ENCODE results near the gene HAP1.
"Not testable (repeated sequence)": the region's sequence is repeated elsewhere in the genome, so short reads cannot be mapped to it uniquely, and the experiment has no call there.

HAP1 gene

DNA sequence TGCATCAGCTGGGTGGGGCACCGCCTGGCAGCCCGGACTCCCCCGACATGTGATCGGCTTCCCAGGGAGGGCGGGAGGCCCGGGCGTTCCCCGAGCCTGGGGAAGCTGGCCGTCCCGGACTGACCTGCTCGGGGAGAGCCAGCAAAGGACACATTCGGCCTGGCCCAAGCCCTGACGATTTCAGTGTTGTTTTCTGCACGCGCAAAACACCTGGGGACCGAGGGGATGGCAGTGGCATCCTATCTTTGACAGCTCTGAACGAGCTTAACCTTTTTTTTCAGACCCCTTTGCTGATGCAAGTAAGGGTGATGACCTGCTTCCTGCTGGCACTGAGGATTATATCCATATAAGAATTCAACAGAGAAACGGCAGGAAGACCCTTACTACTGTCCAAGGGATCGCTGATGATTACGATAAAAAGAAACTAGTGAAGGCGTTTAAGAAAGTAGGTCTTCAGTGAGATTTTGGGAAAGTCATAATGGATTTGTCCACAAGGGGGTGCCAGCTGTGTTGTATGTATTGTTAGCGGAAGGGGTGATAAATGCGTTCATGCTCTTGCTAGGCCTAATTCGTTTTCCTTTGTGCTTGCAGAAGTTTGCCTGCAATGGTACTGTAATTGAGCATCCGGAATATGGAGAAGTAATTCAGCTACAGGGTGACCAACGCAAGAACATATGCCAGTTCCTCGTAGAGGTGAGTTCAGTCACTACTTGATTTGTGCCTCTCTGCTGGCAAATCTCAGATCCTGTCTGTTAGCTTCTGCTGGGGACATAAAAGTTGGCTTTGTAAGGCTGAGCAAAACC is 44.7 kb downstream of the HAP1 start:
- DNase-seq (ENCODE audit: low spot score), result peak; percentile 78

DNA sequence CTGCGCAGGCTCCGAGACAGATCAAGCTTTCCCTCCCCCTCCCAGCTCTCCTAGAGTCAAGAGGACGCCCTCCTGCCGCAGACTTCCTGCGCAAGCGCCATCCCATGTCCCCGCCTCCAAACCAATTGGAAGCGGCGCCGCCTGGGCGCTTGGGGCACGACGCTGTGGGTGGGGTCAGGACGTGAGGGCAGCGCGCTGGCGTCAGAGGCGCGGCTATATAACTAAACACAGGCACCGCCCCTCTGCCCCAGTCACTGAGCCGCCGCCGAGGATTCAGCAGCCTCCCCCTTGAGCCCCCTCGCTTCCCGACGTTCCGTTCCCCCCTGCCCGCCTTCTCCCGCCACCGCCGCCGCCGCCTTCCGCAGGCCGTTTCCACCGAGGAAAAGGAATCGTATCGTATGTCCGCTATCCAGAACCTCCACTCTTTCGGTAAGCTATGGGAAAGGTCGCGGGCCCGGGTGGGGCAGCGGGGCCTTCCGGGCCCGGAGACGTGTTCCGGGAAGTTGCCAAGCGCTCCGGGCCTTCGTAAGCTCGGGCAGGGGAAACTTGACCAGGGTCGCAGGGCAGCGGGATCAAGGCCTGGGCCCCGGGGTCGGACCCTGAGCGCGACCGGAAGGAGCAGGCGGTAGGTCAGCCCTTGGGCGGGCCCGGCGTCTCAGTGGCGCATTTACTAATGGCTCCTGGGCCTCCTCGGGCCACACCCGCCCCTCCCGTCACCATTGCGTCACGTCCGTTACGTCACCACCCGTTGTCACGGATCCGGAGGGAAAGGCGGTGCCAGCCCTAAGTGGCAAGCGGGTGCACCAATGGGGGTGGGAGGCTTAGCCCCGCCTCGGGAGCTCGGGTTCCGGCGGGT is 45.6 kb downstream of the HAP1 start, which contains the start of gene EIF1:
Gene EIF1 (plus strand): TSS at position 245 of the 856 bp plus-strand sequence. CDS start 154 bp downstream, at position 399.
- DNase-seq (ENCODE audit: low spot score), result peak; percentile 99

DNA sequence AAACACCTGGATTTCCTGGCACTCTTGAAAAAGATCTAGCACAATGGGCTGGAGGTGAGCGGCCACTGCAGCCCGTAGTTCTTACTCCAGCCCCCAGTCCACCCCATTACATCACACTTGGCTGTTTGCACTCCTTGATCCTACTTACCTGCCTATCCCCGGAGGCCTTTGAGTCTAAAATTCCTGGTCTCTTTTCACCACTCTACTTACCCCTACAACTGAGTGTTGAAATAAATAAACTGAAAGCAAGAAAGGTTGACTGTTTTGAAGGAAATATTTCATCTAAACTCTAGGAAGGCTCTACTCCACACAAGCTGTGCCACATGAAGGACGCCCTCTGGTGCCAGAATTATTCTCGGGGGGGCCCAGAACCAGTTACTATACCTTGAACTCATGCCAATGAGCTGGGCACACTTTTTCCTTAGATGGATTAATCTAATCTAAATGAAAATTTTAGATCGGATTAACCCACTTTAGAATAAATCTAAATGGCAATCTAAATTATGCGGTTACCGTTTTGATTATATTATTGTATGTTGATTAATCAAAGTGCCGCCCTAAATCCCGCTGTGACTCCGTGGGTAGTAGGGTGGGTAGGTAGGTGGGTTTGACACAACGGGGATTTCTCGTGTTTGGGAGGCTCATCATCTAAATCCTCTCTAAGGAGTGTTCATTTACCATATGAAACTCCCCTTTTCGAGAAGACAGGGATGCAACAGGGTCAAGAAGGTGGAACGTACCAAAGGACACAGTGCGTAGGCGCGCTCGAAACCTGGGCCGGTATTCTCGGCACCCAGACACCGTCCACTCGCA is 46.4 kb downstream of the HAP1 start:
- peak; percentile 75 for DNase-seq (ENCODE audit: low spot score)

DNA sequence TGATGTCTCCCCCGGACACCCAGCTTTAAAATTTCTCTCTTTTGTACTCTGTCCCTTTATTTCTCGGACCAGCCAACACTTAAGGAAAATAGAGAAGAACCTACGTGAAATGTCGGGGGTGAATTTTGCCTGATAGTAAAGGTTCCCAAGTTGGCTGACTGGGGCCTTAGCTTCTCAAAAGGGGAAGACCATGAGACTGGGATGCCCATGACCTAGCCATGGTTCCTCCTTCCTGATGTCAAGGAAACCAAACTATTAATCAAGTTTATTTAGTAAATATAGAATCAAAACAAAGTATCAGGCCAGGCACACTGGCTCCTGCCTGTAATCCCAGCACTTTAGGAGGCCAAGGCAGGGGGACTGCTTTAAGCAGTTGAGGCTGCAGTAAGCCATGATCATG is 48.2 kb downstream of the HAP1 start:
- no peak for DNase-seq (ENCODE audit: low spot score)

DNA sequence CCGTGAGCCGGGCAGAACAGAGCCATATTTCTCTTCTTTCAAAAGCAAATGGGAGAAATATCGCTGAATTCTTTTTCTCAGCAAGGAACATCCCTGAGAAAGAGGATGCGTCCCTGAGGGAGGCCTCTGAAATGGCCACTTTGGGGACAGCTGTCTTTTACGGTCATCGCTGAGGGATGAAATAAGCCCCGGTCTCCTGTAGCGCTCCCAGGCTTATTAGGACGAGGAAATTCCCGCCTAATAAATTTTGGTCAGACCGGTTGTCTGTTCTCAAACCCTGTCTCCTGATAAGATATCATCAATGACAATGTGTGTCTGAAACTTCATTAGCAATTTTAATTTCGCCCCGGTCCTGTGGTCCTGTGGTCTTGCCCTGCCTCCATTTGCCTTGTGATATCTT is 48.7 kb downstream of the HAP1 start:
- not testable (repeated sequence) for DNase-seq (ENCODE audit: low spot score)

DNA sequence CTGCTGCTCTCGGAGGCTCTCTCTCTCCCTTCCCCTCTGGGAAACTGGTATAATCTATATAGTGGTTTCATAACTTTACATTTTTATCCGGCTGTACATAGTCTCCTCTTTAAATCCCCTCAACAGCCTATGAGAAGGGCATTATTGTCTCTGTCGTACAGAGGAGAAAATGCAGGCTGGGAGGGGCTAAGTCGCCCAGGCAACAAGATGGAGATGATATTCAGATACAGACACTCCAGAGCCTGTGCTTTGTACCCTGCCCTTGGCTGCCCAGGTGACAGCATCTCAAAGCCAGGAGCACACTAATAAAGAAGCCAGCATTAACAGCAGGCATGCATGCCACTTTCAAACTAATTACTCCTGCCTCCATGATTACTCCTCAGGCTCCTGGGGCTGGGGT is 50.4 kb downstream of the HAP1 start:
- DNase-seq (ENCODE audit: low spot score), result no peak

DNA sequence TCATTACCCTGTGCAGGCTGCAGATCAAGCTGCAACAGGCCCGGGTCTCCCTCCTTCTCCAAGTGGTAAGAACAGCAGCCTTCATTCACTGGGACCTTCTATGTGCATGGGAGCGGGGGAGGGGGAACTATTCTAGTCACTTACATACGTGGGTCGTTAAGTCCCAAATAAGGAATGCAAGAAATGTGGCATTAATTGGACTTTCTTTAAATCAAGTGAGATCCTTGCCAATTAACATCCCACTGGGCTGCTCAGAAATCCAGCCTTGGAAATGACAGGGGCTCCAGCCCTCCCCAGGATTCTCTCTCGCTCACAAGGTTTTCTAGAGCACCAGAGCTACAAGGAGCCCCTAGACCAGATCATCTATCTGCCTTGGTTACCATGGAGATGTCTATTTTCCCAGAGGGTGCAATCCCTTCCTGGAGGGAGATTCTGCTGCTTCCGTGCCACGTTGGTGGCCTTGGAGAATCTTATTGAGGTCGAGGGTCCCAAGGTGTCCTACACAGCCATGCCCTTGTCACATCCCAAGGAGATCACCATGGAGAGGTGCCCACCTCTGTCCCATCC is 50.9 kb downstream of the HAP1 start:
- no peak for DNase-seq (ENCODE audit: low spot score)

DNA sequence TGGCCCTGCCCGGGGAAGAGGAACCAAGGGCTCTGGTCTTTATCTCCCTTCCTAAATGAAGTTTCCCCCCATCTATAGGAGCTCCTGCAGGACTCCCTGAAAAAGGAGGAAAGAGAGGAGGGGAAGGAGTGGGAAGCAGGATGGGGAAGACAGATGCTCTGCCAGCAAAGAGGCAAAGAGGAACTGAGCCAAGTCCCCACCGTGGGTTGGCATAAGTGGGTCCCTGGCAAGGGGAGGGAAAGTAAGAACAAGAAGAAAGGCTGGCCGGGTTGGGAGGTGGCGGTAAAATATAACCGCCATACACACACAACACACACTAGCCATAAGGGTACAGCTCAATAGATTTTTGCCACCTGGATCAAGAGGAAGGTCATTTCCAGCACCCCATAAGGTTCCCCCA is 51.8 kb downstream of the HAP1 start:
- DNase-seq (ENCODE audit: low spot score), result no peak

DNA sequence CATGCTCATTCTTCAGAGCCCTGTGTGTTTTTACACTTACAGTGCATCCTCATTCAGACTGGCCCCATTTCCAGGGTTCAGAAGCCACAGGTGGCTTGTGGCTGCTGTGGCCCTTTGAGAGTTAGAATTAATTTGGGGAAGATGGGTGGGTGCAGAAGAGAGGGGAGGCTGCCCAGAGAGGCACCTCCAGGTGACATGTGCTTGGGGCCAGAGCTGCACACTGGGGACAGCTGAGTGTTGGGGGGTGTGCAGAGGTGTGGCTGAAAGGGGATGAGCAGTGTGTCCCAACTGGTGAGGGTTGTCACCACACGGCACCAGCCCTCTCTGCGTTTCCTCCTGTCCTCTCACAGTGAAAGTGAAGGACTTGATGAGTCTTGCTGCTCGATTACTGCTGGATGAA is 52.7 kb downstream of the HAP1 start:
- no peak for DNase-seq (ENCODE audit: low spot score)

DNA sequence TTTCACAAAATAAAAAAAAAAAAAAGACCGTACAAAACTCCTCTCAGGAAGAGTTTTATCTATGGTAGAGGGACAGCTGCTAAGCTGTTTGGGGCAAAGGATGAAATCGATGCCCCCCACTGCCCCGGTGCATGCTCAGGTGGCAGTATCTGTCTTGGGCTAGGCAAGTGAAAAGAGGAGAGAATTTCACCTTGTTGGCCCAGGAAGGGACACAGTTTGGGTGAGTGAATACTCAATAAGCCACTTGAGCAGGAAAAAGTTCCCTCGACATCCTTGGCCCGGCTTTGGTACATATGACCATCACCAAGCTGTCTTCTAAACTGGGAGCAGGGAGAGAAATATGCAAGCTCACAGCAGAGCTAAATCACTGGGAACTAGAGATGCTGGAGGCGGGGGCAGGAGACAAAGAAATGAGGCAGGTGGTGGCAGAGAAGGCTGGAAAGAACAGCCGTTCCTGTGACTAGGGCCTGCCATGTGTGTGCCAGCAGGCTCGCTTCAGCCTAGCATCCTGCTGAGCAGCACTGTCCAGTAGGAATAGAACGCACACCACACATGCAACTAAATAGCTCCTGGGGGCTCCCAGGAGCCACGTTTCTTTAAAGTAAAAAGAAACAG is 53.9 kb downstream of the HAP1 start:
- DNase-seq (ENCODE audit: low spot score), result no peak

DNA sequence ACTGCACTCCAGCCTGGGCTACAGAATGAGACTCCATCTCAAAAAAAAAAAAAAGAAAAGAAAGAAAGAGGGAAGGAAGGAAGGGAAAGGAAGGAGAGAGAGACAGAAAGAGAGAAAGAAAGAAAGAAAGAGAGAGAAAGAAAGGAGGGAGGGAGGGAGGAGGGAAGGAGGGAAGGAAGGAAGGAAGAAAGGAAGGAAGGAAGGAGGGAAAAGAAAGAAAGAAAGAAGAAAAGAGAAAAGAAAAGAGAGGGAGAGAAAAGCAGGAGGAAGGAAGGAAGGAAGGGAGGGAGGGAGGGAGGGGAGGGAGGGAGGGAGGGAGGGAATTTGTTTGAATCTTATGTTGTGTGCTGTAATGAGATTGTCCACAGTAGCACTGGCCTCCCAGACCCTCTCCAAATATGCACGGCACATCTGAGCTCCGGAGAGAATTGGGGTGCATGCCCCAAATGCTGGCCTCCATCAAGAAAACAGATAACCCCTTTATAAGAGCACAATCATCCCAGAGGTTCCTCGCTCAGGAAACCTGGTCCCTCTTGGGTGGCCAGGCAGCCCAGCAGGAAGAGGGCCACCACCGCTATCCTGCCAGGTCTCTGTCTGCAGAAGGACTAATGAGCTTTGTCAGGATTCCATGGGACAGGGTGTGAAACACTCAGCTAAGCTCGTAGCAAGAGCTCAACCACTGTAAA is 54.6 kb downstream of the HAP1 start:
- no peak for DNase-seq (ENCODE audit: low spot score)

DNA sequence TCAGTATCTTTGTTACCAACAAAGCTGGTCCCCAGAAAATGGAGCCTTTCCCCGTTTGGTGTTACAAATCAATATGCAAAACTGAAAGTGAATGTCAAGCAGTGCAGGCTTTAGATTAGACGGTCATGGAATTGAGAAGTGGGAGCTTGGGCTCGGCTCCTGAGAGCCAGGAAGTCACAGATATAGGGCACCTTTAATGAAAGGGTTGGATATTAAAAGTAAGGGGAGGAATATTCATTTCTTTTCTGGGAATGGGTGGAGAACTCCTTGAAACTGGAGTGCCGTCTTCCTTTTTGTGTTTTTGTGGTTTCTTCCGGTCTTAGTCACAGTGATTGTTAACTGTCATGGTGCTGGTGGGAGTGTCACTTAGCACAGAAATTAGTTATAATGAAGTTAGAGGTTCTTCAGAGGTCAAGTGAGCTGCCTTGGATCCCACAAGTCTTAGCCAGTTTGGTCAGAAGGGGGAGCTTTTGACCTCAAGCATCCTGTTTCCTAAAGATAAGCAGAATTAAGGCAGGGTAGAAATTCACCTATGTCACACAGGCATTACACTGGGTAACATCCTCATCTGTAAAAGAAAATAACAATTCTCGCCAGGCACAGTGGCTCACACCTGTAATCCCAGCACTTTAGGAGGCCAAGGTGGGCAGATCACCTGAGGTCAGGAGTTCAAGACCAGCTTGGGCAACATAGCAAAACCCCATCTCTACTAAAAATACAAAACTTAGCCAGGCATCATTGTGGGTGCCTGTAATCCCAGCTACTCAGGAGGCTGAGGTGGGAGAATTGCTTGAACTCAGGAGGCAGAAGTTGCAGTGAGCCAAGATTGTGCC is 55.3 kb downstream of the HAP1 start:
- peak; percentile 68 for DNase-seq (ENCODE audit: low spot score)

DNA sequence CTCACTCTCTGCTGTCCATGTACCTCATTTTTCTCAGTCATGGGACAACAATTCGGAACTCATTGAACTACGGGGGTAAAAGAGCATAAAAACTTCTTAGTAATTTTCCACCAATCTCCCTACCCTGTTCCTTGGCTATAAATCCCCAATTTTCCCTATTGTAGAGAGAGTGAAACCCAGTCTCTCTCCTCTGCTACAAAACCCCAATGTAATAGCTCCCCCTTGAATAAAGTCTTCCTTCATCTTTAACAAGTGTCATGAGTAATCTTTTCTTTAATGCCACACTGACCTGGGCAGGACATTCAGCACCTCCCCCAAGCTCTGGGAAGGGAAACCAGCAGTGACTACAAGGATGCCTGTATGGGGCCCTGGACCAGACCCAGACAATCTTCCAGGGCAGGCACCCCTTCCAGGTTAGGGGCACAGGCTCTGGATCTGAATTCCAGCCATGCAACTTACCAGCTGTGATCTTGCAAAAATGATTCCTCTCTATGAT is 56.0 kb downstream of the HAP1 start:
- DNase-seq (ENCODE audit: low spot score), result no peak

DNA sequence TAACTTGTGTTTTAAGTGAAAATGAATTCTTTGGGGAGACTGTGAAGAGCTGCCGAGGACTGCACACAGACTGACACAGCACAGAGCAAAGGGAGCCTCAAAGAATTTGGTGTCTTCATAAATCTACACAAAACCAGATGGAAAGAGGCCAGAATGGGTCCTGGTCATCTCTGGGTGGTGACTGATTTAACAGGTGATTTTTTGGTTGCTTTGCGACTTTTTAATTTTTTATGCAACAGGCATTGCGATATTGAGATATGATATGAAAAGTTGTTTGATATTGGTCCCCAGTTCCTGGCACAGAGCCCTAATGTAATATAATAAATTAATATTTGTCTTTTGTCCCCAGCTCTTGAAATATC is 58.4 kb downstream of the HAP1 start:
- no peak for DNase-seq (ENCODE audit: low spot score)

DNA sequence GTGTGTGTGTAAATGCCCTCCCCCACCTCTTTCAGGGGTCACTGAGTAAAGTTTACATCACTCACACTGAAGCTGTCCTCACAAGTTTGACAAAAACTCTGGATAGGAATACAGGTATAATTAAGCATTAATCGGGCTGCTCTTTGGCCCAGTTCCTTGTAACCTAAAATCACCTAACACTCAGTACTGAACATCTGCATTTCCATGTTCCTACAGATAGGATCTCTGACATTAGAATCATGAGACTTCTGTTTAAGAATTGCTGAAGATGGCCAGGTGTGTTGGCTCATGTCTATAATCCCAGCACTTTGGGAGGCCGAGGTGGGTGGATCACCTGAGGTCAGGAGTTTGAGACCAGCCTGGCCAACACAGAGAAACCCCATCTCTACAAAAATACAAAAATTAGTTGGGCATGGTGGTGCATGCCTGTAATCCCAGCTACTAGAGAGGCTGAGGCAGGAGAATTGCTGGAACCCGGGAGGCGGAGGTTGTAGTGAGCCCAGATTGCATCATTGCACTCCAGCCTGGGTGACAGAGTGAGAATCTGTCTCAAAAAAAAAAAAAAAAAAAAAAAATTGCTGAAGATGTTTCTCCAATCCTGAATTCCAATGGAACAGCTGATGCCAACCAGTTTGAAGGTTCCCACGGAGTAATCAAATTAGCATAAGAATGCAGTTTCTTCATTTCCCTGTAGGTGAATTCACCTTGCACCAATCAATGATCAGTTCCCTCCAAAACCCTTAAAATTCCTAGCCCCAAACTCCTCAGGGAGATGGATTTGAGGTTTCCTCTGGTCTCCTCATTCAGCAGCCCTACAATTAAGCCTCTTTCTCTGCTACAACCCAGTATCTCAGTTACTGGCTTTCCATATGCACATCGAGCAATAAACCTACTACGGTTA is 59.0 kb downstream of the HAP1 start:
- DNase-seq (ENCODE audit: low spot score), result not testable (repeated sequence)

Measured in RKO (cell line).